H1 (cell line): ENCODE results near the gene KLK4.

ENCODE experiments used
- BCL11A ChIP-seq, 2 experiments: IDR thresholded peaks; one replicate each; pipeline ENCODE4 v1.6.1; 2011; ENCODE audit warnings: low read depth in 2 of 2, low read length in 2 of 2, mild to moderate bottlenecking in 2 of 2
- CBX5 ChIP-seq: fragments of 300-800, 300-1000 bp; sonication (generic); IDR thresholded peaks from 2 replicates; pipeline ENCODE4 v1.7.1; 2016; ENCODE audit warnings: antibody characterized with exemption, low read length, low read depth
- EZH2 ChIP-seq: fragments of 200-600 bp; sonication (generic); IDR thresholded peaks from 2 replicates; pipeline ENCODE4 v1.7.1; 2012; ENCODE audit warnings: low read depth, mild to moderate bottlenecking, moderate library complexity, low read length, inconsistent platforms; ENCODE audit not compliant: severe bottlenecking
- GABPA ChIP-seq: IDR thresholded peaks from 2 replicates; pipeline ENCODE4 v1.6.1; 2011; ENCODE audit warnings: mild to moderate bottlenecking, low read length, moderate library complexity, borderline replicate concordance; ENCODE audit not compliant: insufficient read depth
- HDAC2 ChIP-seq, 2 experiments: fragments of 300-600 bp in 1 of 2; sonication (generic) in 1 of 2; IDR thresholded peaks; 2 replicates each; pipeline ENCODE4 v1.6.1; 2011 to 2012; ENCODE audit warnings: low read depth in 2 of 2, low read length in 2 of 2, mild to moderate bottlenecking in 2 of 2, moderate library complexity in 2 of 2, borderline replicate concordance in 1 of 2, inconsistent platforms in 1 of 2
- POLR2A ChIP-seq, 2 experiments: IDR thresholded peaks; 1 replicate in 1 of 2; 2 replicates in 1 of 2; pipeline ENCODE4 v1.6.1; 2011; ENCODE audit warnings: low read depth in 2 of 2, low read length in 2 of 2, mild to moderate bottlenecking in 2 of 2; ENCODE audit errors: control extremely low read depth in 1 of 2
- RNF2 ChIP-seq: fragments of 200-900, 300-1000 bp; sonication (generic); IDR thresholded peaks from 2 replicates; pipeline ENCODE4 v1.7.1; 2016; ENCODE audit warnings: borderline replicate concordance, low read depth, mild to moderate bottlenecking, antibody characterized with exemption, low read length; ENCODE audit not compliant: poor library complexity, severe bottlenecking; ENCODE audit errors: missing control alignments
- SIRT6 ChIP-seq: IDR thresholded peaks from one replicate; pipeline ENCODE4 v1.7.1; 2012; ENCODE audit warnings: low read length, inconsistent platforms
- YY1 ChIP-seq: IDR thresholded peaks from 2 replicates; pipeline ENCODE4 v1.6.1; 2011; ENCODE audit warnings: low read depth, mild to moderate bottlenecking, low read length
- TF ChIP-seq, protein P1 (sequence below): IDR thresholded peaks from 2 replicates; pipeline ENCODE4 v1.6.1; 2012; ENCODE audit warnings: low read length, inconsistent platforms
- TF ChIP-seq, protein P2 (sequence below), 3 experiments: IDR thresholded peaks; 1 replicate in 2 of 3; 2 replicates in 1 of 3; pipeline versions ENCODE4 v1.5.1 to v1.6.1; 2011; ENCODE audit warnings: low read length in 3 of 3, mild to moderate bottlenecking in 3 of 3, inconsistent platforms in 2 of 3, low read depth in 1 of 3, moderate library complexity in 1 of 3; ENCODE audit not compliant: insufficient read depth in 1 of 3; ENCODE audit errors: control extremely low read depth in 1 of 3
- TF ChIP-seq, protein P3 (sequence below): IDR thresholded peaks from 2 replicates; pipeline ENCODE4 v1.6.1; 2011; ENCODE audit warnings: low read depth, mild to moderate bottlenecking, low read length; ENCODE audit not compliant: insufficient read depth

- TF ChIP-seq EZH2 (no peak), POLR2A (IDR thresholded peaks at IDR 0.05; ENCODE audit: control extremely low read depth in 1 of 2, low read depth in 2 of 2, low read length in 2 of 2) (no peak), YY1 (no peak), HDAC2 (IDR thresholded peaks at IDR 0.05; ENCODE audit: borderline replicate concordance in 1 of 2, low read depth in 2 of 2, low read length in 2 of 2) (no peak), CBX5 (no peak), BCL11A (IDR thresholded peaks at IDR 0.05; ENCODE audit: low read depth in 2 of 2, low read length in 2 of 2) (no peak), RNF2 (no peak), SIRT6 (no peak), GABPA (no peak)
- TF ChIP-seq, protein P1, sequence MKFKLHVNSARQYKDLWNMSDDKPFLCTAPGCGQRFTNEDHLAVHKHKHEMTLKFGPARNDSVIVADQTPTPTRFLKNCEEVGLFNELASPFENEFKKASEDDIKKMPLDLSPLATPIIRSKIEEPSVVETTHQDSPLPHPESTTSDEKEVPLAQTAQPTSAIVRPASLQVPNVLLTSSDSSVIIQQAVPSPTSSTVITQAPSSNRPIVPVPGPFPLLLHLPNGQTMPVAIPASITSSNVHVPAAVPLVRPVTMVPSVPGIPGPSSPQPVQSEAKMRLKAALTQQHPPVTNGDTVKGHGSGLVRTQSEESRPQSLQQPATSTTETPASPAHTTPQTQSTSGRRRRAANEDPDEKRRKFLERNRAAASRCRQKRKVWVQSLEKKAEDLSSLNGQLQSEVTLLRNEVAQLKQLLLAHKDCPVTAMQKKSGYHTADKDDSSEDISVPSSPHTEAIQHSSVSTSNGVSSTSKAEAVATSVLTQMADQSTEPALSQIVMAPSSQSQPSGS: no peak
- TF ChIP-seq, protein P2, sequence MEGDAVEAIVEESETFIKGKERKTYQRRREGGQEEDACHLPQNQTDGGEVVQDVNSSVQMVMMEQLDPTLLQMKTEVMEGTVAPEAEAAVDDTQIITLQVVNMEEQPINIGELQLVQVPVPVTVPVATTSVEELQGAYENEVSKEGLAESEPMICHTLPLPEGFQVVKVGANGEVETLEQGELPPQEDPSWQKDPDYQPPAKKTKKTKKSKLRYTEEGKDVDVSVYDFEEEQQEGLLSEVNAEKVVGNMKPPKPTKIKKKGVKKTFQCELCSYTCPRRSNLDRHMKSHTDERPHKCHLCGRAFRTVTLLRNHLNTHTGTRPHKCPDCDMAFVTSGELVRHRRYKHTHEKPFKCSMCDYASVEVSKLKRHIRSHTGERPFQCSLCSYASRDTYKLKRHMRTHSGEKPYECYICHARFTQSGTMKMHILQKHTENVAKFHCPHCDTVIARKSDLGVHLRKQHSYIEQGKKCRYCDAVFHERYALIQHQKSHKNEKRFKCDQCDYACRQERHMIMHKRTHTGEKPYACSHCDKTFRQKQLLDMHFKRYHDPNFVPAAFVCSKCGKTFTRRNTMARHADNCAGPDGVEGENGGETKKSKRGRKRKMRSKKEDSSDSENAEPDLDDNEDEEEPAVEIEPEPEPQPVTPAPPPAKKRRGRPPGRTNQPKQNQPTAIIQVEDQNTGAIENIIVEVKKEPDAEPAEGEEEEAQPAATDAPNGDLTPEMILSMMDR (IDR thresholded peaks at IDR 0.05; ENCODE audit: control extremely low read depth in 1 of 3, insufficient read depth in 1 of 3, low read depth in 1 of 3, low read length in 3 of 3): peak in 2 of 3 experiments; percentile 14 to 19; a peak in 3 of 4 replicates
- TF ChIP-seq, protein P3, sequence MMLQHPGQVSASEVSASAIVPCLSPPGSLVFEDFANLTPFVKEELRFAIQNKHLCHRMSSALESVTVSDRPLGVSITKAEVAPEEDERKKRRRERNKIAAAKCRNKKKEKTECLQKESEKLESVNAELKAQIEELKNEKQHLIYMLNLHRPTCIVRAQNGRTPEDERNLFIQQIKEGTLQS: no peak
Observed at GRCh38 chr19:50882188-50882587, 29.0 kb downstream of the KLK4 start.
